ENCODE measurements around the gene PER3. TPM values are rescaled to one million over a fixed set of nuclear protein-coding genes. Genes with fewer than 3 reads are reported as not detected.

The PER3 gene
- total and polyA plus RNA-seq, 2 of the 13 experiments (the other 11 are each of a cell fraction or from before 2014, with no cell fraction given): 3.0 to 6.0 TPM

- TF ChIP-seq ZNF574 (CRISPR knock-in tag; IDR thresholded peaks at IDR 0.05): no peak
Measured at GRCh38 chr1:7869136-7869920, 85.2 kb downstream of the PER3 start (continued).

GRCh38 chr1:7871136-7871535 lies 87.0 kb downstream of the PER3 start:
- ChIA-PET POLR2A (no interaction called here), CTCF (ENCODE audit: low intra/inter-chr PET ratio, low total read pairs) (no interaction called here)
- DNase-seq (ENCODE audit: low spot score) (no peak), ATAC-seq (no peak), FAIRE-seq (no peak)
- Histone ChIP-seq H3K36me3 (replicated peaks in 1 of 2; ENCODE audit: control insufficient read depth in 1 of 2, insufficient read depth in 2 of 2, low read length in 2 of 2) (no peaks in the 10 kb centered on the region), H3K4me2 (ENCODE audit: low read depth, low read length) (no peak overlapping the region), H3K4me3 (replicated peaks in 1 of 3; ENCODE audit: insufficient read depth in 1 of 3, low read depth in 2 of 3, low read length in 3 of 3) (no peak overlapping the region), H3K27ac (ENCODE audit: extremely low read length, insufficient read depth, low read length) (no peak overlapping the region), H3K27me3 (ENCODE audit: control insufficient read depth in 1 of 2, insufficient read depth in 2 of 2, low read length in 2 of 2) (peaks cover 0 to 20% of the 10 kb centered on the region in 2 experiments; a peak in 3 of 5 replicates), H3K9ac (ENCODE audit: insufficient read depth, low read depth, low read length) (no peak overlapping the region), H3K4me1 (ENCODE audit: insufficient read depth, low read length) (no peaks in the 10 kb centered on the region), H3K79me2 (ENCODE audit: insufficient read depth, low read length) (no peaks in the 10 kb centered on the region), H2AFZ (ENCODE audit: low read length) (no peak overlapping the region), H3K9me3 (ENCODE audit: low read length) (no peaks in the 10 kb centered on the region), H4K20me1 (ENCODE audit: insufficient read depth, low read length) (no peaks in the 10 kb centered on the region)
- no TSS peak for BruUV-seq (replicated peaks)
- in situ Hi-C loops (cut with HindIII; ENCODE audit: extremely low pct_ligation_motif_present, low pct_unique_long_range_greater_than_20kb): loop anchor here (25.0 kb wide), 1 partner anchor 209 kb away; no protein-coding TSS in a partner anchor
- 16% methylated on average over 5 of the region's 6 CpGs for WGBS (ENCODE audit: low lambda C conversion rate)
- intact Hi-C loops (cut with micrococcal nuclease; ENCODE audit: unreplicated experiment): no loop called here
- TF ChIP-seq HMGXB4 (CRISPR knock-in tag; IDR thresholded peaks at IDR 0.05; ENCODE audit: borderline replicate concordance in 1 of 2, low read depth in 1 of 2): no peak
- no peak for TF ChIP-seq TRIM24 (CRISPR knock-in tag; IDR thresholded peaks at IDR 0.05)
- TF ChIP-seq KMT2B (CRISPR knock-in tag; IDR thresholded peaks at IDR 0.05): no peak
- no peak for TF ChIP-seq ATF2 (CRISPR knock-in tag; IDR thresholded peaks at IDR 0.05)
- no peak for TF ChIP-seq GABPB1 (CRISPR knock-in tag; IDR thresholded peaks at IDR 0.05)
- no peak for TF ChIP-seq ZNF142 (CRISPR knock-in tag; IDR thresholded peaks at IDR 0.05)
- TF ChIP-seq NFKB2 (CRISPR knock-in tag; IDR thresholded peaks at IDR 0.05; ENCODE audit: borderline replicate concordance): no peak
